Muscle of back (tissue), 11 donors: ENCODE data around the gene LMBRD1. TPM values are rescaled to one million over a fixed set of nuclear protein-coding genes. Genes with fewer than 3 reads are reported as not detected.
A peak's percentile ranks its signal among the peaks of the same experiment; 100 is the strongest.
"Not testable (repeated sequence)": the region's sequence is repeated elsewhere in the genome, so short reads cannot be mapped to it uniquely, and the experiment has no call there.

Experiments used
- DNase-seq, 3 donors: peaks; one replicate each; pipeline versions ENCODE4 v3.0.0 to v3.0.0-alpha.2; 2013
- polyA plus RNA-seq, 10 donors: library from polyadenylated mRNA; unstranded; fragments of 120-200 nt; gene quantifications; one replicate each; pipeline ENCODE4 v1.2.1, GENCODE V29; 2013; ENCODE audit not compliant: insufficient read length in 10 of 10

Gene LMBRD1
- polyA plus RNA-seq, 10 donors = 28.7 to 40.5 (median 34.2) TPM

- DNase-seq = no peak
Observed at GRCh38 chr6:69801711-69802110, 4.9 kb upstream of the LMBRD1 start.

GRCh38 chr6:69801225-69801624 lies 4.4 kb upstream of the LMBRD1 start:
- no peak for DNase-seq

- not testable (repeated sequence) for DNase-seq
Observed at GRCh38 chr6:69798796-69799195, 2.0 kb upstream of the LMBRD1 start.

GRCh38 chr6:69796073-69796641 lies 653 bp downstream of the LMBRD1 start:
- no peak for DNase-seq

- peak; percentile 9 to 49 (median 16) for DNase-seq
Observed at GRCh38 chr6:69795469-69796072, 1.2 kb downstream of the LMBRD1 start.

- DNase-seq = peak in 2 of 3 donors; percentile 14 to 26
Observed at GRCh38 chr6:69792292-69792691, 4.5 kb downstream of the LMBRD1 start.

GRCh38 chr6:69791065-69791471 lies 5.7 kb downstream of the LMBRD1 start:
- no peak for DNase-seq

GRCh38 chr6:69790629-69791028 lies 6.2 kb downstream of the LMBRD1 start:
- DNase-seq = no peak

- DNase-seq = no peak
Observed at GRCh38 chr6:69789578-69789977, 7.2 kb downstream of the LMBRD1 start.

- not testable (repeated sequence) for DNase-seq
Observed at GRCh38 chr6:69787436-69787835, 9.4 kb downstream of the LMBRD1 start.

GRCh38 chr6:69785697-69786096 lies 11.1 kb downstream of the LMBRD1 start:
- DNase-seq = no peak

- no peak for DNase-seq
Observed at GRCh38 chr6:69784595-69785377, 12.0 kb downstream of the LMBRD1 start.

GRCh38 chr6:69783108-69783507 lies 13.7 kb downstream of the LMBRD1 start:
- DNase-seq = no peak

- DNase-seq = no peak
Observed at GRCh38 chr6:69780585-69781178, 16.1 kb downstream of the LMBRD1 start.

- DNase-seq = no peak
Observed at GRCh38 chr6:69775941-69776340, 20.9 kb downstream of the LMBRD1 start.

GRCh38 chr6:69775585-69775849 lies 21.3 kb downstream of the LMBRD1 start:
- no peak for DNase-seq

GRCh38 chr6:69774740-69775584 lies 21.8 kb downstream of the LMBRD1 start:
- DNase-seq = no peak

GRCh38 chr6:69771158-69771906 lies 25.5 kb downstream of the LMBRD1 start:
- no peak for DNase-seq

- no peak for DNase-seq
Observed at GRCh38 chr6:69768664-69769063, 28.1 kb downstream of the LMBRD1 start.

- no peak for DNase-seq
Observed at GRCh38 chr6:69763763-69764162, 33.0 kb downstream of the LMBRD1 start.

- no peak for DNase-seq
Observed at GRCh38 chr6:69761853-69762252, 35.0 kb downstream of the LMBRD1 start.
